ENCODE measurements around the gene WDR86.

DNA sequence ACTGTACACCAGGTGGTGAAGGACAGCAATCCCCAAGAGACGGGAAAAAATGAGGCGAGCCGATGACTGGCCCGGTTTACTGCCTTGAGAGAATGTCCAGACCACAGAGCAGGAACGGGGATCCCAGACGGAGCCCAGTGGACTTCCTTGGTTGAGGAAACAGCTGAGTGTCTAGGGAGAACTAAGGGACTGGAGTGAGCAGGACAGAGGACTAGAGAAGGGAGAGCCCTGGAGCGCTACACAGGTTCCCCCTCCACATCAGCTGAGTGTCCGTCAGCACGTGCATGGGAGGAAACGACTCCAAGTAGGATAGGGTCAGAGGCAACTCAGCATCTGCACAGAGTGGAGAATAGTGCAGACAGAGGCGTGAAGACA is 7.1 kb upstream of the WDR86 start:
- TF ChIP-seq EZH2 (IDR thresholded peaks at IDR 0.05) (no peak), POLR2AphosphoS5 (IDR thresholded peaks at IDR 0.05; ENCODE audit: borderline replicate concordance, low read depth, low read length) (no peak), FOXP2 (optimal IDR thresholded peaks at IDR 0.05; ENCODE audit: control extremely low read depth, extremely low read length, insufficient read depth) (no peak)

Data from SK-N-MC (cell line).